ENCODE data around the gene SGMS2. TPM values are rescaled to one million over a fixed set of nuclear protein-coding genes. Genes with fewer than 3 reads are reported as not detected.

SGMS2 gene
- total and polyA plus RNA-seq, 2 of the 4 experiments (the other 2 are of a cell fraction), result 13.4 to 37.5 TPM

DNA sequence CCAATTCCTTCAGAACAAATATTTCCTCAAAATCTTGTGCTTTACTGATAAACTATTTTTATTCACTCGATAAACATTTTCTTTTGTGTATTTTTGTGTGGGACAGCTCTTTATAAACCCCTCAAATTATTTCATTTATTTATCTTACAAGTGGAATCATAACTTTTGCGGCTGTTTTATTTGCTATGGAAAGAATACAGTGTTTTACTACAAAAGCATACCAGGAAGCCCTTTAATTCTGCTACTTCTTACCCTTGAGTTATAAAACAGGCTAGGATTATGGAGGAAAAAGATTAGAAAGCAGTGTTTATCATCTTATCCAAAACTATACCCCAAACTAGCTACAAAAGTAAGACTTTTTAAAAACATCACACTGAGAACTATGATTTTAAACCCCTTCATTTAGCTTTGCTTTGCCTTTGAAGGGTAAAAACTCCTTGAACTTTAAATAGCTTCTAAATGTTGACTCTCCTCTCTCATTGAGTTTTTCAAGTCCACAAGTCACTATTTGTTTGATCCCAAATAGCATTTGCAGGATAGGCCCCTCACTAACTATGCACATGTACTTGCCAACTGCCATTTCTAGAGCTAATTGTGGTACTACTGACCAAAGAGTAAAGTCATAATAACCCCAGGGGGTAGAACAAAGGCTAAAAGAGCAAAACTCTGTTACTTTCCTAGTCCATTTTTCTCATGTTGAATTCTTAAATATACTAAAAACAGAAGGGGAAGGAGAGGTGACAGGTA lies 45.8 kb upstream of the SGMS2 start:
- Histone ChIP-seq H3K9me1 (ENCODE audit: insufficient read depth, low read length) (no peaks in the 10 kb centered on the region), H3K14ac (replicated peaks; ENCODE audit: low read depth, low read length) (no peak overlapping the region), H2BK5ac (ENCODE audit: low read depth, low read length, poor library complexity, severe bottlenecking) (no peak overlapping the region), H3K27me3 (ENCODE audit: control insufficient read depth, insufficient read depth, low read length) (peaks cover 5% of the 10 kb centered on the region; the same call in 1 of the 2 replicates), H4K91ac (ENCODE audit: insufficient read depth, low read depth, low read length) (no peak overlapping the region), H3K23ac (ENCODE audit: low read depth, low read length) (no peak overlapping the region), H4K8ac (ENCODE audit: low read depth in 2 of 2, low read length in 2 of 2) (no peak overlapping the region), H3K18ac (ENCODE audit: low read depth, low read length) (no peak overlapping the region), H2BK15ac (ENCODE audit: low read depth, low read length) (no peak overlapping the region), H2AFZ (replicated peaks; ENCODE audit: low read length, poor library complexity) (no peak overlapping the region), H3K27ac (ENCODE audit: insufficient read depth, low read length) (no peak overlapping the region), H3K9me3 (ENCODE audit: control insufficient read depth, insufficient read depth, low read length) (no peaks in the 10 kb centered on the region), H3K79me1 (ENCODE audit: low read depth in 1 of 2, low read length in 2 of 2) (no peaks in the 10 kb centered on the region), H3K4me1 (ENCODE audit: control insufficient read depth, insufficient read depth, low read length) (no peaks in the 10 kb centered on the region), H3K9ac (ENCODE audit: low read depth, low read length) (no peak overlapping the region), H3K4me2 (ENCODE audit: low read depth, low read length) (no peak overlapping the region), H3K36me3 (ENCODE audit: control insufficient read depth, insufficient read depth, low read length) (no peaks in the 10 kb centered on the region), H2BK120ac (ENCODE audit: low read depth, low read length) (no peak overlapping the region), H2BK20ac (ENCODE audit: low read depth, low read length) (no peak overlapping the region), H4K20me1 (ENCODE audit: insufficient read depth, low read length) (no peaks in the 10 kb centered on the region), H2AK5ac (ENCODE audit: low read depth, low read length) (no peak overlapping the region), H4K5ac (ENCODE audit: low read depth, low read length) (no peak overlapping the region), H3K56ac (ENCODE audit: extremely low read depth, insufficient read depth, low read length) (no peak overlapping the region), H3K4ac (ENCODE audit: low read depth, low read length) (no peak overlapping the region), H3K4me3 (ENCODE audit: insufficient read depth, low read depth, low read length) (no peak overlapping the region), H2AK9ac (replicated peaks; ENCODE audit: low read depth, low read length, poor library complexity) (no peak overlapping the region)
- no peak for DNase-seq
- no peak for ATAC-seq (ENCODE audit: low read depth)
- no TSS peak for BruUV-seq (replicated peaks)
- in situ Hi-C loops (cut with MboI; ENCODE audit: low sequenced_read_pairs), result no loop called here
- dilution Hi-C loops (cut with HindIII; ENCODE audit: low sequenced_read_pairs, unreplicated experiment), result no loop called here
- CTCF ChIA-PET, result interaction anchor here (0.5 kb wide), 1 partner anchor 743 kb away, joined by 4 read pairs; the partner anchor contains the start of gene DKK2
- intact Hi-C loops (cut with micrococcal nuclease), result no loop called here
- TF ChIP-seq RAD21 (IDR thresholded peaks at IDR 0.05; ENCODE audit: low read length), result no peak
- TF ChIP-seq CHD1 (IDR thresholded peaks at IDR 0.05; ENCODE audit: low read depth, low read length), result no peak
- POLR2A ChIA-PET (ENCODE audit: unreplicated experiment), result no interaction called here
- no CpG with 5 or more reads among the region's 2 CpGs for WGBS, 2 experiments (ENCODE audit: extremely low coverage in 2 of 2, insufficient read length in 1 of 2)
